ENCODE data around the gene COL6A5. TPM values are rescaled to one million over a fixed set of nuclear protein-coding genes. Genes with fewer than 3 reads are reported as not detected.

Gene COL6A5
- total and polyA plus RNA-seq, 9 of the 15 experiments (the other 6 are each of a cell fraction or from before 2014, with no cell fraction given) = 1.5 to 9.7 (median 5.6) TPM

GRCh38 chr3:130342821-130343661, 2.4 kb upstream of the COL6A5 start (continued):
- TF ChIP-seq XRCC3 (IDR thresholded peaks at IDR 0.05) (no peak), ARID2 (IDR thresholded peaks at IDR 0.05) (no peak), ARID3A (IDR thresholded peaks at IDR 0.05; ENCODE audit: borderline replicate concordance, low read depth, low read length) (no peak), HDAC1 (IDR thresholded peaks at IDR 0.05) (peak in 1 of 2 experiments; percentile 25; a peak in 1 of 4 replicates), SREBF2 (CRISPR knock-in tag; IDR thresholded peaks at IDR 0.05) (no peak), GATA2 (CRISPR knock-in tag; IDR thresholded peaks at IDR 0.05) (peak; percentile 63; the same call in 1 of the 2 replicates), KDM4B (IDR thresholded peaks at IDR 0.05; ENCODE audit: borderline replicate concordance in 2 of 2, low read depth in 1 of 2) (no peak), ZNF407 (IDR thresholded peaks at IDR 0.05; ENCODE audit: low read depth) (no peak), ZNF75A (CRISPR knock-in tag; IDR thresholded peaks at IDR 0.05) (no peak), WHSC1 (IDR thresholded peaks at IDR 0.05; ENCODE audit: low read length) (no peak), IRF2 (CRISPR knock-in tag; IDR thresholded peaks at IDR 0.05) (no peak), RBM15 (IDR thresholded peaks at IDR 0.05; ENCODE audit: insufficient read depth, low read length) (no peak), MTA1 (IDR thresholded peaks at IDR 0.05; ENCODE audit: borderline replicate concordance) (peak; percentile 49; the same call in 1 of the 2 replicates), ZNF639 (CRISPR knock-in tag; conservative IDR thresholded peaks at IDR 0.05 in 1 of 2, IDR thresholded peaks at IDR 0.05 in 1 of 2) (peak in 1 of 2 experiments; percentile 32; a peak in 1 of 4 replicates), SIRT6 (IDR thresholded peaks at IDR 0.05; ENCODE audit: low read depth, low read length) (no peak)

Measured in K562 (cell line).